OCI-LY7 (cell line): ENCODE results near the gene ARHGEF1. TPM values are rescaled to one million over a fixed set of nuclear protein-coding genes. Genes with fewer than 3 reads are reported as not detected.

Source experiments
- BruUV-seq: library from RNA; stranded (reverse); fragments of 400-500 nt; replicated peaks from 2 replicates; lab custom pipeline; 2021; lab: Mats Ljungman, UMichigan
- CTCF ChIA-PET: fragments of 300-600 bp; sonication (Branson Sonifier 250); formaldehyde crosslinking; loops from one replicate; lab custom pipeline; 2022; ENCODE audit warnings: antibody characterized with exemption; ENCODE audit not compliant: unreplicated experiment; lab: Charles Lee
- POLR2A ChIA-PET: fragments of 300-600 bp; sonication (Branson Sonifier 250); formaldehyde crosslinking; loops from one replicate; lab custom pipeline; 2022; ENCODE audit warnings: antibody characterized with exemption; lab: Charles Lee
- DNase-seq: peaks from one replicate; pipeline ENCODE4 v3.0.0-alpha.2; 2015; ENCODE audit warnings: low spot score
- H2AFZ ChIP-seq: fragments of 200-600 bp; sonication (generic), shearing (Covaris generic); 2 replicates; pipeline ENCODE4 v1.6.1; 2014; ENCODE audit warnings: mild to moderate bottlenecking, antibody characterized with exemption, low read length, moderate library complexity
- H3K27ac ChIP-seq: fragments of 200-600 bp; sonication (generic); 2 replicates; pipeline ENCODE4 v1.5.1; 2014; ENCODE audit warnings: mixed run types, low read depth, mild to moderate bottlenecking, moderate library complexity, low read length, inconsistent platforms; ENCODE audit not compliant: poor library complexity, severe bottlenecking
- H3K36me3 ChIP-seq: fragments of 200-600 bp; sonication (generic); 2 replicates; pipeline ENCODE4 v1.6.1; 2014; ENCODE audit warnings: mild to moderate bottlenecking, antibody characterized with exemption, low read length, moderate library complexity, mixed read lengths; ENCODE audit not compliant: insufficient read depth
- H3K4me1 ChIP-seq: fragments of 200-600 bp; sonication (generic); 2 replicates; pipeline ENCODE4 v1.5.1; 2014; ENCODE audit warnings: mild to moderate bottlenecking, low read length; ENCODE audit not compliant: insufficient read depth, poor library complexity, severe bottlenecking
- H3K4me2 ChIP-seq: fragments of 200-600 bp; sonication (generic); 2 replicates; pipeline ENCODE4 v1.6.1; 2014; ENCODE audit warnings: mild to moderate bottlenecking, low read length
- H3K4me3 ChIP-seq: fragments of 200-600 bp; sonication (generic); 2 replicates; pipeline ENCODE4 v1.5.1; 2014; ENCODE audit warnings: mild to moderate bottlenecking, low read depth, low read length; ENCODE audit not compliant: poor library complexity, severe bottlenecking
- H3K79me2 ChIP-seq: fragments of 200-600 bp; sonication (generic); 2 replicates; pipeline ENCODE4 v1.6.1; 2016; ENCODE audit warnings: low read depth, mild to moderate bottlenecking, low read length, moderate library complexity, mixed read lengths; ENCODE audit not compliant: insufficient read depth
- H3K9me2 ChIP-seq: fragments of 200-600 bp; sonication (generic); 2 replicates; pipeline ENCODE4 v1.6.1; 2016; ENCODE audit warnings: mild to moderate bottlenecking, low read length, mixed read lengths; ENCODE audit not compliant: insufficient read depth
- H3K9me3 ChIP-seq: fragments of 200-600 bp; sonication (generic); 2 replicates; pipeline ENCODE4 v1.6.1; 2014; ENCODE audit warnings: mild to moderate bottlenecking, mixed run types, low read length, mixed read lengths
- H4K20me1 ChIP-seq: fragments of 200-600 bp; sonication (generic); 2 replicates; pipeline ENCODE4 v1.6.1; 2014; ENCODE audit warnings: mild to moderate bottlenecking, antibody characterized with exemption, low read length, moderate library complexity, mixed read lengths; ENCODE audit not compliant: insufficient read depth
- EZH2phosphoT487 ChIP-seq: fragments of 200-600 bp; sonication (generic); IDR thresholded peaks from 2 replicates; pipeline ENCODE4 v1.6.1; 2018; ENCODE audit warnings: low read depth, borderline replicate concordance, mild to moderate bottlenecking, mixed run types, antibody characterized with exemption, low read length, moderate library complexity, mixed read lengths
- intact Hi-C: fragments of 100-400 bp; cut with micrococcal nuclease; formaldehyde crosslinking; loops from one replicate; pipeline ENCODE4 v1.10.0; 2022; ENCODE audit not compliant: unreplicated experiment
- total RNA-seq, 2 experiments: library from RNA; depleted of rRNA in 1 of 2; stranded (reverse); fragments of >200 nt in 1 of 2; shearing (Covaris generic) in 1 of 2; gene quantifications; 2 replicates each; pipeline ENCODE4 v1.2.3, GENCODE V29; 2014 to 2022
- TF ChIP-seq, protein P1 (sequence below): fragments of 200-600 bp; sonication (generic); conservative IDR thresholded peaks from 2 replicates; pipeline ENCODE4 v1.5.1; 2014; ENCODE audit warnings: mild to moderate bottlenecking, antibody characterized with exemption, low read length, moderate library complexity, mixed read lengths

Gene ARHGEF1
- total RNA-seq, 2 experiments from 2014 or later, result 96.9 to 297 TPM

DNA sequence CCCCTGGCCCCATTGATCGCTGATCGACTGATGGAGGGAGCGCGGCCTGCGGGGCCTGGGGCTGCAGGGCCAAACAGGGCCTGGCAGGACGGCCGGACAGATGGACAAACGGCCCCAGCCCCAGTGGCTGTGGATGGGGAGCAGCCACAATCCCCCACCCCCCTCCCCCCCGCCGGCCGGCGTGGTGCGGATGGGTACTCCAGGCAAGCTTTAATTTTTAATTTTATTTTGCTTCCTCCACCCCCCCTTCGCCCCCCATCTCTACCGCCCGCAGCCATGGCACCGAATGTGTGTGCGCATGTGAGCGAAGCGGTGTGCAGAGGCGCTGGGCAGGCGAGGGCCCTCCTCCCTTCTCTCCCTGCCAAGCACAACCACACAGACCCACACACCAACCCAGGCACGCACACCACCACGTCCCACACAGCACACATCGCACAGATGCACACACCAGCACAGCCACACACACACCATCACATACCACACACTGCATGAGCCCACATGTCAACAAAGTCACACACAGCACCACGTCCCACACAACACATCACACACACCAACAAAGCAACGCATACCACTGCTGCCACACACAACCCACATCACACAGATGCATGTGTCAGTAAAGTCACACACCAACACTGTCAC lies 32.9 kb downstream of the ARHGEF1 start:
- no peak overlapping the region for H3K27ac ChIP-seq
- no peaks in the 10 kb centered on the region for H3K79me2 ChIP-seq
- H3K9me3 ChIP-seq, result no peaks in the 10 kb centered on the region
- no TSS peak for BruUV-seq
- TF ChIP-seq, protein P1, sequence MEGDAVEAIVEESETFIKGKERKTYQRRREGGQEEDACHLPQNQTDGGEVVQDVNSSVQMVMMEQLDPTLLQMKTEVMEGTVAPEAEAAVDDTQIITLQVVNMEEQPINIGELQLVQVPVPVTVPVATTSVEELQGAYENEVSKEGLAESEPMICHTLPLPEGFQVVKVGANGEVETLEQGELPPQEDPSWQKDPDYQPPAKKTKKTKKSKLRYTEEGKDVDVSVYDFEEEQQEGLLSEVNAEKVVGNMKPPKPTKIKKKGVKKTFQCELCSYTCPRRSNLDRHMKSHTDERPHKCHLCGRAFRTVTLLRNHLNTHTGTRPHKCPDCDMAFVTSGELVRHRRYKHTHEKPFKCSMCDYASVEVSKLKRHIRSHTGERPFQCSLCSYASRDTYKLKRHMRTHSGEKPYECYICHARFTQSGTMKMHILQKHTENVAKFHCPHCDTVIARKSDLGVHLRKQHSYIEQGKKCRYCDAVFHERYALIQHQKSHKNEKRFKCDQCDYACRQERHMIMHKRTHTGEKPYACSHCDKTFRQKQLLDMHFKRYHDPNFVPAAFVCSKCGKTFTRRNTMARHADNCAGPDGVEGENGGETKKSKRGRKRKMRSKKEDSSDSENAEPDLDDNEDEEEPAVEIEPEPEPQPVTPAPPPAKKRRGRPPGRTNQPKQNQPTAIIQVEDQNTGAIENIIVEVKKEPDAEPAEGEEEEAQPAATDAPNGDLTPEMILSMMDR, result no peak
- TF ChIP-seq EZH2phosphoT487, result no peak
- no peaks in the 10 kb centered on the region for H3K36me3 ChIP-seq
- H3K4me1 ChIP-seq, result peaks cover 14% of the 10 kb centered on the region
- no peaks in the 10 kb centered on the region for H4K20me1 ChIP-seq
- intact Hi-C loops, result no loop called here
- H2AFZ ChIP-seq, result no peak overlapping the region
- H3K4me3 ChIP-seq, result no peak overlapping the region
- CTCF ChIA-PET, result no interaction called here
- no peak overlapping the region for H3K4me2 ChIP-seq
- no peaks in the 10 kb centered on the region for H3K9me2 ChIP-seq
- POLR2A ChIA-PET, result no interaction called here
- DNase-seq, result no peak

DNA sequence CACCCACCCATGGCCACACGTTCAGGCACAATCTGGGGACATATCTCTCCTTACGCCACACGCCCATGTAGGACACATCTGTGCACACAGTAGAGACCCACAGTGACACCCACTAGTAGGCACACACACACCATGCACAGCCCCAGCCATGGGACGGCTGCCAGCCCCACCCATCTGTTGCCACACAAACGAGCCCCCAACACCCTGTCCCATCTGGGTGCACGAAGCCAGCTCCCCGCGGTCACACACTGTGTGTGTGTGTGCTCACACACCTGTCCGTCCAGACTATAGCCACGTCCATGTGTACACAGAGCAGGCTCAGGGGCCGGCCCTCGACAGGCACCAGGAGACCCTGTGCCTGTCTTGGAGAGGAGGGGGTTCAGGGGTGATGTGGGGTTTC lies 34.7 kb downstream of the ARHGEF1 start:
- Histone ChIP-seq H2AFZ (no peak overlapping the region), H3K9me2 (no peaks in the 10 kb centered on the region), H3K36me3 (no peaks in the 10 kb centered on the region), H3K4me3 (no peak overlapping the region), H3K27ac (no peak overlapping the region), H4K20me1 (no peaks in the 10 kb centered on the region), H3K79me2 (no peaks in the 10 kb centered on the region), H3K4me1 (peaks cover 8% of the 10 kb centered on the region), H3K9me3 (no peaks in the 10 kb centered on the region), H3K4me2 (no peak overlapping the region)
- no TSS peak for BruUV-seq
- ChIA-PET POLR2A (no interaction called here), CTCF (no interaction called here)
- no peak for TF ChIP-seq EZH2phosphoT487
- TF ChIP-seq, protein P1, result no peak
- DNase-seq, result no peak
- intact Hi-C loops, result no loop called here

GRCh38 chr19:41918095-41918494 lies 35.1 kb downstream of the ARHGEF1 start:
- ChIA-PET CTCF (no interaction called here), POLR2A (no interaction called here)
- Histone ChIP-seq H4K20me1 (no peaks in the 10 kb centered on the region), H3K36me3 (no peaks in the 10 kb centered on the region), H3K27ac (no peak overlapping the region), H3K4me2 (no peak overlapping the region), H3K4me1 (peaks cover 10% of the 10 kb centered on the region), H3K79me2 (no peaks in the 10 kb centered on the region), H2AFZ (no peak overlapping the region), H3K9me3 (no peaks in the 10 kb centered on the region), H3K4me3 (no peak overlapping the region), H3K9me2 (no peaks in the 10 kb centered on the region)
- intact Hi-C loops, result no loop called here
- BruUV-seq, result no TSS peak
- DNase-seq, result no peak
- TF ChIP-seq, protein P1, result no peak
- TF ChIP-seq EZH2phosphoT487, result no peak
